Activated B cell treated with CpG ODN at 0.5 μM for 24 hours (primary cell): ENCODE results near the gene ARHGAP9. TPM values are rescaled to one million over a fixed set of nuclear protein-coding genes. Genes with fewer than 3 reads are reported as not detected.

ENCODE experiments used
- ATAC-seq: fragments of 200-7000 bp; cut with Tn5 transposase; one replicate; pipeline ENCODE4 v1.10.0; 2021; ENCODE audit warnings: low read depth, mild to moderate bottlenecking, moderate library complexity
- CTCF ChIA-PET: fragments of 350-600 bp; sonication (Branson Sonifier 250); formaldehyde crosslinking; loops from one replicate; lab custom pipeline; 2021; ENCODE audit warnings: antibody characterized with exemption; lab: Charles Lee
- POLR2A ChIA-PET: fragments of 350-600 bp; sonication (Branson Sonifier 250); formaldehyde crosslinking; loops from one replicate; lab custom pipeline; 2021; ENCODE audit warnings: antibody characterized with exemption; lab: Charles Lee
- DNase-seq: peaks from one replicate; pipeline ENCODE4 v3.0.0; 2022
- H3K27ac Mint-ChIP-seq: one replicate; pipeline ENCODE4 v1.8.0; 2020; ENCODE audit warnings: mixed read lengths
- H3K27me3 Mint-ChIP-seq: one replicate; pipeline ENCODE4 v1.8.0; 2021; ENCODE audit warnings: mixed read lengths
- H3K36me3 Mint-ChIP-seq: one replicate; pipeline ENCODE4 v1.8.0; 2021; ENCODE audit warnings: low read depth, mixed read lengths
- H3K4me1 Mint-ChIP-seq: one replicate; pipeline ENCODE4 v1.8.0; 2021; ENCODE audit warnings: mixed read lengths
- H3K4me3 Mint-ChIP-seq: one replicate; pipeline ENCODE4 v1.8.0; 2020; ENCODE audit warnings: mild to moderate bottlenecking, mixed read lengths
- H3K9me3 Mint-ChIP-seq: one replicate; pipeline ENCODE4 v1.8.0; 2020; ENCODE audit warnings: mixed read lengths
- CTCF ChIP-seq: fragments of 200-600 bp; IDR thresholded peaks from one replicate; pipeline ENCODE4 v1.8.0; 2022; ENCODE audit warnings: antibody characterized with exemption, mild to moderate bottlenecking
- intact Hi-C: fragments of 100-400 bp; cut with micrococcal nuclease; formaldehyde crosslinking; loops from one replicate; pipeline ENCODE4 v1.15.1; 2024
- total RNA-seq: library from RNA; stranded (reverse); gene quantifications from 2 replicates; pipeline ENCODE4 v1.2.3, GENCODE V29; 2022

ARHGAP9 gene
- total RNA-seq, 1 donor from 2014 or later: 98.8 TPM

GRCh38 chr12:57473886-57474285, 5.8 kb downstream of the ARHGAP9 start:
- DNase-seq: no peak
- Mint-ChIP-seq H3K4me1 (peaks cover 55% of the 10 kb centered on the region), H3K36me3 (peaks cover 49% of the 10 kb centered on the region), H3K27me3 (no peaks in the 10 kb centered on the region), H3K27ac (no peak overlapping the region), H3K9me3 (no peaks in the 10 kb centered on the region), H3K4me3 (no peak overlapping the region)
- TF ChIP-seq CTCF: no peak
- intact Hi-C loops: no loop called here
- CTCF ChIA-PET: interaction anchor here (7.3 kb wide), 1 partner anchor 13 kb away, joined by 74 read pairs; the partner anchor contains the start of gene GLI1
- POLR2A ChIA-PET: interaction anchor here (0.6 to 8.3 kb wide), 3 partner anchors 13 to 64 kb away, joined by 9 to 133 read pairs (median 10); partner anchors contain the start of genes DDIT3 and GLI1
- no peak for ATAC-seq

GRCh38 chr12:57473392-57473791, 6.3 kb downstream of the ARHGAP9 start:
- Mint-ChIP-seq H3K27me3 (no peaks in the 10 kb centered on the region), H3K4me1 (peaks cover 50% of the 10 kb centered on the region), H3K9me3 (no peaks in the 10 kb centered on the region), H3K36me3 (peaks cover 53% of the 10 kb centered on the region), H3K4me3 (no peak overlapping the region), H3K27ac (no peak overlapping the region)
- intact Hi-C loops: no loop called here
- CTCF ChIA-PET: interaction anchor here (7.3 kb wide), 1 partner anchor 13 kb away, joined by 74 read pairs; the partner anchor contains the start of gene GLI1
- no peak for TF ChIP-seq CTCF
- POLR2A ChIA-PET: interaction anchor here (8.3 kb wide), 1 partner anchor 12 kb away, joined by 133 read pairs; the partner anchor contains the start of gene GLI1
- ATAC-seq: no peak
- no peak for DNase-seq

GRCh38 chr12:57472391-57472790, 7.3 kb downstream of the ARHGAP9 start:
- CTCF ChIA-PET: no interaction called here
- Mint-ChIP-seq H3K9me3 (no peaks in the 10 kb centered on the region), H3K4me3 (no peak overlapping the region), H3K27ac (peak overlapping the region; percentile 37), H3K36me3 (peaks cover 61% of the 10 kb centered on the region), H3K27me3 (no peaks in the 10 kb centered on the region), H3K4me1 (peaks cover 41% of the 10 kb centered on the region)
- intact Hi-C loops: no loop called here
- ATAC-seq (no peak), DNase-seq (no peak)
- POLR2A ChIA-PET: interaction anchor here (1.2 kb wide), 1 partner anchor 13 kb away, joined by 8 read pairs; the partner anchor contains the start of gene GLI1
- no peak for TF ChIP-seq CTCF

GRCh38 chr12:57471661-57472060, 8.0 kb downstream of the ARHGAP9 start:
- Mint-ChIP-seq H3K4me3 (no peak overlapping the region), H3K9me3 (no peaks in the 10 kb centered on the region), H3K36me3 (peaks cover 65% of the 10 kb centered on the region), H3K27ac (peak overlapping the region; percentile 18), H3K4me1 (peaks cover 38% of the 10 kb centered on the region), H3K27me3 (no peaks in the 10 kb centered on the region)
- no peak for TF ChIP-seq CTCF
- no peak for ATAC-seq
- POLR2A ChIA-PET: interaction anchor here (1.0 to 1.2 kb wide), 2 partner anchors 12 to 49 kb away, joined by 3 to 8 read pairs; partner anchors contain the start of gene GLI1
- intact Hi-C loops: no loop called here
- DNase-seq: no peak
- CTCF ChIA-PET: no interaction called here

GRCh38 chr12:57470970-57471656, 8.6 kb downstream of the ARHGAP9 start:
- POLR2A ChIA-PET: interaction anchor here (1.0 to 1.9 kb wide), 2 partner anchors 9 to 50 kb away, joined by 3 to 5 read pairs; partner anchors contain the start of gene ARHGAP9
- Mint-ChIP-seq H3K4me3 (no peak overlapping the region), H3K36me3 (peaks cover 65% of the 10 kb centered on the region), H3K27ac (no peak overlapping the region), H3K9me3 (no peaks in the 10 kb centered on the region), H3K4me1 (peaks cover 32% of the 10 kb centered on the region), H3K27me3 (no peaks in the 10 kb centered on the region)
- DNase-seq (no peak), ATAC-seq (no peak)
- no peak for TF ChIP-seq CTCF
- intact Hi-C loops: no loop called here
- CTCF ChIA-PET: interaction anchor here (1.5 kb wide), 1 partner anchor 12 kb away, joined by 3 read pairs; the partner anchor contains the start of gene GLI1
